WTC11 (cell line): ENCODE data around the gene ADGRE2.
"Not testable (repeated sequence)": the region's sequence is repeated elsewhere in the genome, so short reads cannot be mapped to it uniquely, and the experiment has no call there.

Experiments
- FOXP1 ChIP-seq: sonication (generic); formaldehyde crosslinking; IDR thresholded peaks from 2 replicates; pipeline ENCODE4 v1.8.0; 2022; ENCODE audit warnings: missing genetic modification reagents, mild to moderate bottlenecking, moderate library complexity, borderline replicate concordance
- NR2C2 ChIP-seq: sonication (generic); formaldehyde crosslinking; IDR thresholded peaks from 2 replicates; pipeline ENCODE4 v1.8.0; 2022; ENCODE audit warnings: mild to moderate bottlenecking, missing genetic modification reagents
- TF ChIP-seq, protein P1 (sequence below): fragments of 200-600 bp; IDR thresholded peaks from 2 replicates; pipeline ENCODE4 v1.8.0; 2022; ENCODE audit warnings: antibody characterized with exemption
- TF ChIP-seq, protein P2 (sequence below): sonication (generic); formaldehyde crosslinking; IDR thresholded peaks from 2 replicates; pipeline ENCODE4 v1.8.0; 2022; ENCODE audit warnings: mild to moderate bottlenecking, missing genetic modification reagents

DNA sequence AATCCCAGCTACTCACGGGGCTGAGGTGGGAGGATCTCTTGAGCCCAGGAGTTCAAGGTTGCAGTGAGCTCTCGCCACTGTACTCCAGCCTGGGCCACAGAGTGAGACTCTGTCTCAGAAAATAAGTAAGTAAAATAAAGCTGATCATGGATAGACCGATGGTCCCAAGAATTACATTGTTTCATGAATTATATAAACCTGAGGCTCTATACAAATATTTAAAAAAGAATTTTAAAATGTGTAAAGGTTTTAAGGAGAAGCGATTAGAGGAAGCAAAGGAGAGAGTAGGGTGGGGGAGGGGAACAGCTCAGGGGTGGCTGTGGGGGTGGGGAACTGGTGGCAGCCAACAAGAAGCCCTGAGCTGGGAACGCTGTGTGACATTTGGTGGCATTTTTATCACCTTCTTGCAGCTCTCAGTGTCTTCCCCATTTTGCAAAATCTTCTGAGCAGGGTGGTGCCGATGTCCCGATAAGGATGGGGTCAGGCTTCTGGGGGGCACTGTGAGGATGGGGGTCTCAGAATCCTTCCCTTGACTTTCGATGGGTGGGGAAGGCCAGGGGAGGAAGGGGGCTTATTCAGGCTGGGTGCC lies 5.1 kb upstream of the ADGRE2 start:
- TF ChIP-seq, protein P1, sequence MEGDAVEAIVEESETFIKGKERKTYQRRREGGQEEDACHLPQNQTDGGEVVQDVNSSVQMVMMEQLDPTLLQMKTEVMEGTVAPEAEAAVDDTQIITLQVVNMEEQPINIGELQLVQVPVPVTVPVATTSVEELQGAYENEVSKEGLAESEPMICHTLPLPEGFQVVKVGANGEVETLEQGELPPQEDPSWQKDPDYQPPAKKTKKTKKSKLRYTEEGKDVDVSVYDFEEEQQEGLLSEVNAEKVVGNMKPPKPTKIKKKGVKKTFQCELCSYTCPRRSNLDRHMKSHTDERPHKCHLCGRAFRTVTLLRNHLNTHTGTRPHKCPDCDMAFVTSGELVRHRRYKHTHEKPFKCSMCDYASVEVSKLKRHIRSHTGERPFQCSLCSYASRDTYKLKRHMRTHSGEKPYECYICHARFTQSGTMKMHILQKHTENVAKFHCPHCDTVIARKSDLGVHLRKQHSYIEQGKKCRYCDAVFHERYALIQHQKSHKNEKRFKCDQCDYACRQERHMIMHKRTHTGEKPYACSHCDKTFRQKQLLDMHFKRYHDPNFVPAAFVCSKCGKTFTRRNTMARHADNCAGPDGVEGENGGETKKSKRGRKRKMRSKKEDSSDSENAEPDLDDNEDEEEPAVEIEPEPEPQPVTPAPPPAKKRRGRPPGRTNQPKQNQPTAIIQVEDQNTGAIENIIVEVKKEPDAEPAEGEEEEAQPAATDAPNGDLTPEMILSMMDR, result not testable (repeated sequence)
- not testable (repeated sequence) for TF ChIP-seq FOXP1, NR2C2 (CRISPR knock-in tag)
- TF ChIP-seq, protein P2, sequence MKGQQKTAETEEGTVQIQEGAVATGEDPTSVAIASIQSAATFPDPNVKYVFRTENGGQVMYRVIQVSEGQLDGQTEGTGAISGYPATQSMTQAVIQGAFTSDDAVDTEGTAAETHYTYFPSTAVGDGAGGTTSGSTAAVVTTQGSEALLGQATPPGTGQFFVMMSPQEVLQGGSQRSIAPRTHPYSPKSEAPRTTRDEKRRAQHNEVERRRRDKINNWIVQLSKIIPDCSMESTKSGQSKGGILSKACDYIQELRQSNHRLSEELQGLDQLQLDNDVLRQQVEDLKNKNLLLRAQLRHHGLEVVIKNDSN (CRISPR knock-in tag), result not testable (repeated sequence)
